Esophagus muscularis mucosa (tissue), 4 donors: ENCODE results near the gene DISC1.

Source experiments
- CTCF ChIP-seq, 3 experiments: fragments of 200-600 bp in 2 of 3; fragments of 450-650 bp in 1 of 3; sonication (generic) in 2 of 3; IDR thresholded peaks; one replicate each; pipeline ENCODE4 v1.5.1; 2017 to 2019; ENCODE audit warnings: antibody characterized with exemption in 3 of 3, mild to moderate bottlenecking in 2 of 3, moderate library complexity in 1 of 3
- EP300 ChIP-seq: sonication (generic); formaldehyde crosslinking; IDR thresholded peaks from one replicate; pipeline ENCODE4 v1.6.1; 2017; ENCODE audit warnings: antibody characterized with exemption
- POLR2A ChIP-seq: fragments of 450-650 bp; IDR thresholded peaks from one replicate; pipeline ENCODE4 v1.6.1; 2017; ENCODE audit warnings: antibody characterized with exemption, moderate library complexity, mild to moderate bottlenecking, low read depth

- TF ChIP-seq CTCF (IDR thresholded peaks at IDR 0.05) (no peak), POLR2A (no peak), EP300 (no peak)
Measured at GRCh38 chr1:231952154-231952553, 325.6 kb downstream of the DISC1 start.
